SK-N-DZ (cell line): ENCODE data around the gene ATIC.
"Not testable (repeated sequence)": the region's sequence is repeated elsewhere in the genome, so short reads cannot be mapped to it uniquely, and the experiment has no call there.

Source experiments
- DNase-seq: peaks from one replicate; pipeline ENCODE4 v3.0.0-alpha.2; 2015; ENCODE audit warnings: low spot score

The ATIC gene

DNA sequence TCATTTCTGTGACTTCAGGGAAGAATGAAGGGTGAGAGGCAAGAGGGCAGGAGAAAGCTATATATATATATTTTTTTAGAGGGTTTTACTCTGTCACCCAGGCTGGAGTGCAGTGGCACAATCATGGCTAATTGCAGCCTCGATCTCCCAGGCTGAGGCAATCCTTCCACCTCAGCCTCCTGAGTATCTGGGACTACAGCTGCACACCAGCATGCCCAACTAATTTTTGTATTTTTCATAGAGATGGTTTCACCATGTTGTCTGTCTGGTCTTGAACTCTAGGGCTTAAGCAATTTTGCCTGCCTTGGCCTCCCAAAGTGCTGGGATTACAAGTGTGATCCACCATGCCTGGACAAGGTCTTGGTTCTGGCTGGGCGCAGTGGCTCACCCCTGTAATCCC, 3.4 kb downstream of the ATIC start:
- no peak for DNase-seq

- DNase-seq = no peak
Observed at GRCh38 chr2:215316336-215316735, 4.5 kb downstream of the ATIC start.

DNA sequence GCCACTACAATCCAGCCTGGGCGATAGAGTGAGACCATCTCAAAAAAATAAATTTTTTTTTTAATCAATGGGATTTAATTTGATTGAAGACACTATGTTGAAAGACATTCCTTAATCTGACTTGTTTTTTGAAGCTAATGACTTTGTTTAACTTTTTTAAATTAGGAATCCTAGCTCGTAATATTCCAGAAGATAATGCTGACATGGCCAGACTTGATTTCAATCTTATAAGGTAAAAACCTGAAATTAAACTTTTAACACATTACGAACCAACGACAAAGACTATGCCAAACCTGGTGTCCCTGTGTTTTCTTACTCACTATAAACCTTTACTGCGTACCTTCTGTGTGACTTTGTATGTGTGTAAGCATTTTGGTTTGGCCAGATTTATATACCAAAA, 7.6 kb downstream of the ATIC start:
- no peak for DNase-seq

GRCh38 chr2:215320102-215320501, 8.2 kb downstream of the ATIC start:
- DNase-seq = no peak

DNA sequence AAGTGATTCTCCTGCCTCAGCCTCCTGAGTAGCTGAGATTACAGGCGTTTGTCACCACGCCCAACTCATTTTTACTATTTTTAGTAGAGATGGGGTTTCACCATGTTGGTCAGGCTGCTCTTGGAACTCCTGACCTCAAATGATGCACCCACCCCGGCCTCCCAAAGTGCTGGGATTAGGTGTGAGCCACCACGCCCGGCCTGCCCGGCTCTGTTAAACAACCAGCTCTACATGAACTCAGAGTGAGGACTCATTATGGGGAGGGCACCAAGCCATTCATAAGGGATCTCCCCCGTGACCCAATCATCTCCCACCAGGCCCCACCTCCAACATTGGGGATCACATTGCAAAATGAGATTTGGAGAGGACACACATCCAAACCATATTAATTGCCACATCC, 8.8 kb downstream of the ATIC start:
- no peak for DNase-seq

- DNase-seq = no peak
Observed at GRCh38 chr2:215324811-215325210, 13.0 kb downstream of the ATIC start.

GRCh38 chr2:215328066-215328465, 16.2 kb downstream of the ATIC start:
- no peak for DNase-seq

GRCh38 chr2:215332872-215333595, 21.2 kb downstream of the ATIC start:
- DNase-seq = no peak

GRCh38 chr2:215338883-215339679, 27.2 kb downstream of the ATIC start:
- no peak for DNase-seq

GRCh38 chr2:215347878-215348277, 36.0 kb downstream of the ATIC start:
- no peak for DNase-seq

DNA sequence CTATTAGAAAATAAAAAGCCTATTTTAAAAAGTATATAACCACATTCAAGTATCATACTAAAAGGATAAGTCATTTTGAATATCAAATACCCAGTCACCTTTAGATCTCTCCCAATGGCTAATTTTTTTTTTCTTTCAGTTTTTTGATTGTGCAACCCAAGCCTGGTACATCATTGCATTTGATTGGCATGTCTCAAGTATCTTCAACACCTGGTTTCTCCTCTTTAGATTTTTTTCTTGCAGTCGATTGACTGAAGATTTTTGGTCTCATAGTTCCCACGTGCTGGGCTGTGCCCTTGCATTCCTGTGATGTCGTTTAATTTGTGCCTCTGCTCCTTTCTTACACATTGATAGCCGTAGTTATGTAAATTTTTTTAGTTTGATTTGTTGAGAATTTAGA, 40.7 kb downstream of the ATIC start:
- no peak for DNase-seq

DNA sequence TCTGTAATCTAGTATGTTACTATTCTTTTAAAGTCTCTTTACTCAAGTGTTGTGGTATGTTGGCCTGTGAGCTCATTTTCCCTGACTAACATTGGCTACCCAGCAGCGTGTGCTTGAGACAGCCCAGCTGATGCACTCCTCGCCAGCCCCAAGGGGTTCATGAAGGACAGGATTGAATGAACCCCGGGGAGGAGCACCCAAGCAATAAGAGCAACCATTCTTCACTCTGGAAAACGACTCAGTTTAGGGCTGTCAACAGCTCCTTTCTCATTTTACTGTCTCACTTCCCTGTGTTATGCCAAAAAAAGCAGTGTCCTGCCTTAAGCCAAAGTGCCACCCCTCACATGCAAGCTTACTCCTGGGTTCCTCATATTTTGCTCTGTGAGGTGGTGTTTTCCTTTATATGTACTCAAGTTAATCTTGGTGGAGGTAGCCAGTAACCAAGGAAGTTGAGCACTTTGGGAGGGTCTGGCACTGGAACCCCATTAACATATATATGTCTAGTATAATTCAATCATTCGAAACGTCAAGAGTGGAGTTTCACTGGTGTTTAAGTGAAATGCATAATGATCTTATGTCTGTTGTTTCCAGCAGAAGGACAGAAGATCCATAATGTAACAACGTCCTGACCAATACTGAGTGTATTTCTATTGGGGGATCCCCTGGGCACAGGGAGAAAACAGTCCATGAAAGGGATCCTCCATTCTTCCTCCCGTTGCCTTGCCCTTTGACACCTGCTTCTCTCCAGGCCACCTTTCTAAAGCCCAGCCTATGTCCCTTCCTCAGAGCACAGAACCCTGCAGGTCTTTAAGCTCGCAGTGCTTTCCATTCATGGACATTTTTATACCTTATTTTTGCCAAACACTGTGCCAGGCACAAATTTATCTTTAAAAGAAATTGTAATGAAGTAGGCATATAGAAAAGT, 43.2 kb downstream of the ATIC start:
- no peak for DNase-seq

- DNase-seq = no peak
Observed at GRCh38 chr2:215355801-215356200, 43.9 kb downstream of the ATIC start.

GRCh38 chr2:215356334-215356947, 44.6 kb downstream of the ATIC start:
- no peak for DNase-seq

GRCh38 chr2:215356948-215357461, 45.1 kb downstream of the ATIC start:
- DNase-seq = no peak

DNA sequence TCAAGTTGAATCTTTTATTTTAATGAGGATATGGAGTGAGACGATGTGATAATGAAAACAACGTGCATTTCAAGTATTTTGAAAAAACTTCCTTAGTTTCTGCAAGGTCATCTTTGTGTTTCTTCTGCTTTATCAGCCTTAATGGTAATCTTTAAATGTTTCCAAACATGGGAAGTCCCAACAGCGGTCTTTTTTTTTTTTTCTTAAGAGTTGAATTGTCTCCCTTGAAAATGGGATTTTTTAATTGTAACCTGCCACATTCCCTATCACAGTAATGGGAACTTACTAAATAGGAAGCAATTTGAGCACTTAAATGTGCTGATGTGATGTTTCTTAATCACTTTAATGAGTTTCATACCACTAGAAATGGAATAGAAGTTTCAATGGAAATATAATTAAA, 45.8 kb downstream of the ATIC start:
- no peak for DNase-seq

GRCh38 chr2:215358312-215358845, 46.5 kb downstream of the ATIC start:
- no peak for DNase-seq

DNA sequence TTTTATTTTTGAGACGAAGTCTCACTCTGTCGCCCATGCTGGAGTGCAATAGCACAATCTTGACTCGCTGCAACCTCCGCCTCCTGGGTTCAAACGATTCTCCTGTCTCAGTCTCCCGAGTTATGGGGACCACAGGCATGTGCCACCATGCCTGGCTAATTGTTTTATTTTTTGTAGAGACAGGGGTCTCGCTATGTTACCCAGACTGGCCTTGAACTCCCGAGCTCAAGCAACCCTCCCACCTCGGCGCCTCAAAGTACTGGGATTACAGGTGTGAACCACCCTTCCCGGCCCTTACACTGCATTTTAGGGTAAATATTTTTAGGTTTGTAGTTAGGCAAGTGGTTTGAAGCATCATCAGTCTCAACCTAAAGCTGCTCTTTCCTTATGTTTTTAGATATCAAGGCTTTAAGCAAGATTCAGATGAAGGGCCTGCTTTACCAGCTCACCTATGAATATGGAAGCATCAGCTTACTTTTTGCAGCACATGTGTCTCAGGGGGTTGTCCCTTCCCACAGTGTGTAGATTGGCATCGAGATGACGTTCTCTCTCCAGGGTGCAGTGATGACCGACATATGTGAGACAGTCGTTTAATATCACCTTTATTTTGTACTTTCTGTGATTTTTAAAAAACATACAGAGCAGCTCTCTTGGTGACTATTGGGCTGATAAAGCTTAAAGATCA, 47.2 kb downstream of the ATIC start:
- no peak for DNase-seq

GRCh38 chr2:215359576-215359922, 47.7 kb downstream of the ATIC start:
- DNase-seq = no peak

DNA sequence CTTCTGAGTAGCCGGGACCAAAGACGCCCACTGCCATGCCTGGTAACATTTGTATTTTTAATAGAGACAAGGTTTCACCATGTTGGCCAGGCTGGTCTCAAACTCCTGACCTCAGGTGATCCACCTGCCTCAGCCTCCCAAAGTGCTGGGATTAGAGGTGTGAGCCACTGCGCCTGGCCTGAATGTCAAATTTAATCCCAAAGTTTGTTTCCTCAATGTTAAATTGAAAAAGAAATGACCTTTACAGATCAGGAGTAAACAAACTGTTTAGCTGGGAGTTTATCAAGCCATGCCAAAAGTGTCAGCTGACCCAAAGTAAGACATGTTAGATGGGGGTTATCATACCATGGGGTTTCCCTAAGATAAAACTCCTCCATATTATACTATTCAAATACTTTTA, 48.2 kb downstream of the ATIC start:
- DNase-seq = not testable (repeated sequence)

DNA sequence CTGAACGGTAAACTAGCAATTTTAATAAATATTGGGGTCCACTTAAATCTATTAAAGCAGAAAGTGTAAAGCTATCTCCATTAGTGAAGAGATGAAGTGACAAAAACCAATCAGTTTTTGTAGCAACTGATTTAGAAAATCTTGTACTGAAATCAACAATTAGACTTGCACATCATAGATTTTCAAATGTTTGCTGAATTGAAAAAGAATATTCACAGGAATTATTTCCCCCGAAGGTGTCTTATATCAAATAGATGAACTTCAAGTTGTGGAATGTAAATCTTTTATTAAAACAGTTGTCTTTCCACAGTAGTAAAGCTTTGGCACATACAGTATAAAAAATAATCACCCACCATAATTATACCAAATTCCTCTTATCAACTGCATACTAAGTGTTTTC, 48.7 kb downstream of the ATIC start:
- no peak for DNase-seq
